HG02678 (cell line): ENCODE results near the gene EVA1A.

Source experiments
- ATAC-seq: cut with Tn5 transposase; IDR thresholded peaks from one replicate; pipeline ENCODE4 v1.9.1; 2021; ENCODE audit warnings: mild to moderate bottlenecking, moderate library complexity; ENCODE audit not compliant: unreplicated experiment

Gene EVA1A, protein sequence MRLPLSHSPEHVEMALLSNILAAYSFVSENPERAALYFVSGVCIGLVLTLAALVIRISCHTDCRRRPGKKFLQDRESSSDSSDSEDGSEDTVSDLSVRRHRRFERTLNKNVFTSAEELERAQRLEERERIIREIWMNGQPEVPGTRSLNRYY

DNA sequence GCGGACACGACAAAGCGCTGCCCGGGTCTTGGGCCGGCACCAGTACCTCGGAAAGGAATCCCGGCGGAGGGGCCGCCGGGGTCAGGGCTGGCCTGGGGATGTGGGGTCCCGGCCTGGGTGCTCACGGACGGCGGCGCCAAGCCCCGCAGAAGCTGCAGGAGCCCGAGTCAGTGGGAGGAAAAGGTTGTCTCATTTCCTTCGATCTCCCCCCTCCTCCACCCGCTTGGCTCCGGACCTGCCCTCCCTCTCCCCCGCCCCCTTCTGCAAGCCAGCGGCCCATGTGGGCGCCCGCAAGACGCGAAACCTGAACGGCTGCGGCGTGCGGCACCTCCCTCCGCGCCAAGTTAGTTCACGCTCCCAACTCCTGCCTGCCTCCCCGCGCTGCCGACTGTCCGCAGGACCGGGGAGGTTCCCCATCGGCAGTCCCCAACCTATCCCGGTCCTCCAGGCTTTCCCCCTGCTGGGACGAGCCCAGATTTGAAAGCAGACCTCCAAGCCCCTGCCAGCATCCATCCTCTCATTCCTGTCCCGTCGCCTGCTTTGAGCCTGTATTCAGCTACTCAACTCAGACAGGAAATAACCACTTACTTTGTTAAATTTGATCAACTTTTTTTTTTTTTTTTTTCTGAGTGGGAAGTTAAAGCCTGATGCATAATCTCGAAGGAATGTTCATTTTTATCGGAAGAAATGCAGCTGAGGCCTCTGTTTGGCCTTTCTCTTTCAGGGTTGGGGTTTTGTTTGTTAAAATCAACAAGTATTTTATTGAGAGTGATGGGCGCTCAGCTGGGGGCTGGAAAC is at the start of gene EVA1A:
Gene EVA1A (minus strand): TSS at position 172 of the 798 bp plus-strand sequence. CDS start 42,799 bp downstream, outside the sequence.
- ATAC-seq = peak; percentile 52

DNA sequence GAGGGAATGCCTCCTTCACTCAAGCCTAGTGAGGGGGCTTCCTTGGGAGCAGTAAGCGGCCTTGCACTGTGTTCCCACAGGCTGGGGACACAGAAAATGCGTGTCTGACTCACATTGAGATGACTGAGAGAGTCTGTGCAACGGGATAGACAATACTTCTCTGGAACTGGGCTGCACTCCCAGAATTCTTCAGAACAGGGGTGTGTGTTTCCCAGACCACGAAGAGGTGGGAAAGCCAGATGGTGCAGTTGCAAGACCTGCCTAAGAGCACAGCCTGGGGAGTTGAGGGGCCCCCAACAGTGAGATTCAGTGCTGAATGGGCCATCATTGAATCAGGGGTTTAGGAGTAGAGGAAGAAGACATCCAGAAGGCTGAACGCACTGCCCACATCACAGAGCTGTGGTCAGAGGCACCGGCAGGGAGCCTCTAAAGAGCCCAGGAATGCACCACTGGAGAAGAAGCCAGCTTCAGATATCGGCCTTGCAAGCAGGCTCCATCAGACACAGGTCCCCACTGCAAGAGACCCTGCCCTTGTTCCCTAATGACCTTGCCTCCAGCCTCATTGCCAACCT is 49.3 kb upstream of the EVA1A start:
- no peak for ATAC-seq

DNA sequence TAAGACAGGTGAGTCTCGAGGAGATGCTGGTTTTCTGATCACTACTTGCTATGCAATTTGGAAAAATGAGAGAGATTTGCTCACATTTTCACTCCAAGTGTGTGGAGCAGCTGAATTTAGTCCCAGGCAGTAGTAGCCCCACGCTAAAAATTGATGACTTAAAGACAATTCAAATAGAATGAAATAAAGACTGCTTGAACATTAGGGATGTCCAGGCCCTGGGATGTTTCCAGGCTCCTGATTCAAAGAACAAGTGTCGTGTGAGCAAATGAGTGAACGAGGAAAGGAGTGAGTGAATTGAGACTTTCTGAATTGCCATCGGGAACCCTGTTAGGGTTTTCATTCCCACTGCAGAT is 48.6 kb upstream of the EVA1A start:
- ATAC-seq = no peak

DNA sequence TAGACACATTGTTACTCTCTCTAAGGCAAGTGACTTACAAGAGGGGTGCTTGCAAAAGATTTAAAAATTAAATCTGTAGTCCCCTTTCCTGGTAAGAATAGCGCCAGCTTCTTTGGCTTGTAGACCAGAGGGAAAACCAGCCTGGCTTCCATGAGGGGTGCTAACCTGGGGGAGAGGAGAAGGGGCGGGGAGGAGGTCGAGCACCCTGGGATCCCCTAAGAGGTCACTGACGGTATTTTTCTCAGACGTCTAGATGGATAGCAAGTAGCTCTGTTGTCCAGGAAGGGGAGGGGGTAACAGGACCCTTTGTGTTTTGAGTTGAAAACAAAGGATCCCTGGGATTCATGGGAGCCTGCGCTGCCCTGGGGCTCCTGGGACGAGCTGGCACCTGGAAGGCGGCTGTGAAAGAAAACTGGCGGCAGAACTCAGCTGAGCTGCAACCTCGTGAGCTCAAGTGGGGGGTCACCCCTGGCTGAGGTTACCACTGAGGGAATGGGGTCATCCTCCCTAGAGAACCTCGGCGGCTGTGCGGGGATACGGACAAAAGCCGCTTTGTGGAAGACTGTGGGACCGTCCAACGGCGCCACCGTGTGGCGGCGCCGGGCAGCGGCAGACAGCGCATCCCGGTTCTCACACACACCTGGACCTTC is 48.1 kb upstream of the EVA1A start:
- peak; percentile 94 for ATAC-seq

DNA sequence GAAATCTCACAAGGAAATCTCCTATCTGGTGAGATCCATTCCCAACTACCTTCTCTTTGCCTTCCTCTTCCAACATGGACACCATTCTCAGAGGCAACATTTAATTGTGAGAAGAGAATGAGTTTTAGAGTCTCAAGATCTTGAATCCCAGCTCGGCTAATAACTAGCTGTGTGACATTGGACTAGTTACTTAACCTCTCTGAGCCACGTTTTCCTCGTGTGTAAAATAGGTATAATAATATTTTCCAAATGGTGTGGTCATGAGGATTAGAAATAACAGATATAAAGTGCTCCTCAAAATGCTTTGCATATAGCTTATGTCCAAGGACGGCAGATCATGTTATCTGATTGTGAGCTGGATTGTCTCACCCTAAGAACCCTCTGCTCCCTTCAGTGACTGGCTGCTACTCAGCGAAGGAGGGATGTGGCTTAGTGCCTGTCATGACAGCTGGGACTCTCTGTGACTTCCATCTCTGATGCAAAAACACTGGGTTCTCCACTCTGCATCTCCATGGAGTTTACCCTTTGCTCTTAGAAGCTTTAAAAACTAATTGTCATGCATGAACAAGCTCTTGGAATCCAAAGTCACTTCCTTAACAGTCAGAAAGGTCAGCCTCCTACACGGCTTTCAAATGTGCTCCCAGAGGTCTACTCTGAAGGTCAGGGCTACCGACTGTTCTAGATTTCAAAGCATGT is 47.4 kb upstream of the EVA1A start:
- ATAC-seq = no peak

DNA sequence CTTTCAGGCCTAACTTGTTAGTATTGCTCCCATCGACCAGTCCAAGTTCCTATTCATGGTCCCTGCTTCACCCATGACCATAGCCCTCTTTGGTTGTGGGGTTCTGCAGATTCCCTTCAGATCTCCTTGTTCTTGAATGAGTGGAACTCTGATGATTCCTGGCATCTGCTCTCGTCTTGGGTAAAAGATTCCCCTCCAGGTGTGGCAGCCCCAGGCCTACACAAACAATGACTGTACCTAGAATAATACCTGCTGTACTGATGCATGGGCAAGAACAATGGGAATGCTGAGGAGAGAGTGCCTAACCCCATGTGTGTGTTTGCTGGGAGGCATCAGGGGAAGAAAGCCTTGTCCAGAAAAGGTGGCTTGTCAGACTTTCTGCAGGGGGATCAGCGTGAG is 46.7 kb upstream of the EVA1A start:
- no peak for ATAC-seq

DNA sequence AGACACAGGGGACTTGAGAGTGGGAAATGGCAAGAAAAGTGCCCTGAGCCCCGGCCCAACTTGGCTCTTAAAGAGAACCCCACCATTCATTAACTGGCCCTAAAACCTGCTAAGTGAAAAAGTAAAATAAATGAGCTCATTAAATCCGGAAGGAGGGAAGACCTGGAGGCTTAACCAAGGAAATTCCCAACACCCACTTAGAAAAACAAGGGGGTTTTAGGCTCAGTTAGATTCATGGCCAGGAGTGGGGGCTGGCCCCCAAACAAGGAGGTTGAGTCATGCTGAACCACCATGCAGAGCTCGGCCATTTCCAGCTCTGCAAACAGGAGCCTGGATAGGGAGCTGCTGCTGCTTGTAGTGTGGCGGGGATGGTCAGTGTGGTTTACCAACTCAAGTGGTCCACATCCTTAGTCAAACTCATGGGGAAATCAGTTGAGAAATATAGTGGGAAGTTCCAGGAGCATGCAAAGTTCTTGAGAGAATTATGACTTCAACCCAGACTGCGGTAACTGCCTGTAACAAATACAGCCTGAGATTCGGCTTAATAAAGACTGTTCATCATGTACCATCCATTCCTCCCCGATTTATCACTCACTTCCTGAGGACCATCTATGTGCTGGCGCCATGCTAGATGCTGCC is 46.1 kb upstream of the EVA1A start:
- no peak for ATAC-seq

DNA sequence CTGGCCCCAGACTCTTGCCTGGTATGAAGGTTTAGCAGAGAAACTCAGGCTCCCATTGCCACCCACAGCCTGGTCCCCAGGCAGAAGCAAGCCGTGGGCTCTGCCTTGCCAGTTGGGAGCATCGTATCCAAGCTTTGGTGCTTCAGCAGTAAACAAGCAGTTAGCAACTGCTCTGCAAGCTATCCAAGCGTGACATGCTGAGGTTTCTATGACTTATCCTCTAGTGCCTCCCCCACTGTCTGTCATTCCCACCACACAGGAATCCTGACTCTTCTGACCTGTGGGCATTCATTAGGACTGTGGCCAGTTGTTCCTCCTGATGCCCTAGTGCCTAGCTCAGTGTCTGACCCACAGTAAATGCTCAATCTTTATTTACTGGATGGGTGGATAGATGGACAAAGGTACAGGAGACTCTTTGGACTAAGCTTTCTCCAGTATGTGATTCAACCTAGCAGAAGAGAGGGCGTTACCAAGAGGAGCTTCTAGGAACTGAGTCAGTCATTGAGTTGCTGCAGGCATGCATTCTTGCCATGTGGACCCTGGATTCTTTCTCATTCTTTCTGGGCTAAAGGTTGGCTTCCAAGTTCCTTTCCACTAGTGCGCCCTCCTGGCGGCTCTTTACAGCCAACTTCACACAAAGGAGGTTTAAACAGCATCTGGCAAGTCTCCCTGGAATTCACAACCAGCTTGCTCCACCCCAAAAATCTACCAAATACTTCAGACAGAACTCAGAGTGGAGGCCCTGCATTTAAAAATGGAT is 45.2 kb upstream of the EVA1A start:
- ATAC-seq = no peak

DNA sequence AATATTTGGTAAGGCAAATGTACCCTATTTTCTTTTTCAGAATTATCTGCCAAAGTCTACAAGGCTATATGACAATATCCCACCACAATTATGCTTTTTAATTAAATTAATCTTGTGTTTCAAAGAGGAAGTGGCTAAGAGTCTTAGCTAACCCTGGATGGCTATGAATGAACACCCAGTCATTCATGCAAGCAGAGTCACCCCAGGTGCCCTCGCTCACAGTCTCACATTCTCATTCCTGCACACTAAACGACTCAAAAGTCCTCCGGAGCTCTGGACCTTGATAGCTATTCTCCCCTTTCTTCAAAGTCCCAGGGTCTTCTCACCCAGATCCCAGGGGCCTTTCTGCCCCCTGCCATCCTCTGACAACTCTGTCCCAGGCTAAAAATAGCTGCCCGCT is 43.7 kb upstream of the EVA1A start:
- no peak for ATAC-seq

DNA sequence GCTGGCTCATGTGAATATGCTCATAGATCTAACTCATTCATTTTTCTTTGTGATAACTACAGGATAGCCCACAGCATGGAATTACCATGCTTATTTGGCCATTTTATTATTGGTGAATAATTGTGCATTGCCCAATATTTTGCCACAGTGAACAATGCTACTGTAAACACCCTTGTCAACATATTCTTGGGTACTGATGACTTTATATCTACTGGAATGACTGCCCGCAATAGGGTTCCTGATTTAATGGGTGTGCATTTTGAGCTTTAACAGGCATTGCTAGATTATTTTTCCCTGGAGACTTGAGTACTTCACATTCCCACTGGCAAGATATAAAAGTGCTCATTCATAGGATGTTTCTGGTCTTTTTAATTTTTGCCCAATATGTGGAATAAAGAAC is 42.7 kb upstream of the EVA1A start:
- no peak for ATAC-seq

DNA sequence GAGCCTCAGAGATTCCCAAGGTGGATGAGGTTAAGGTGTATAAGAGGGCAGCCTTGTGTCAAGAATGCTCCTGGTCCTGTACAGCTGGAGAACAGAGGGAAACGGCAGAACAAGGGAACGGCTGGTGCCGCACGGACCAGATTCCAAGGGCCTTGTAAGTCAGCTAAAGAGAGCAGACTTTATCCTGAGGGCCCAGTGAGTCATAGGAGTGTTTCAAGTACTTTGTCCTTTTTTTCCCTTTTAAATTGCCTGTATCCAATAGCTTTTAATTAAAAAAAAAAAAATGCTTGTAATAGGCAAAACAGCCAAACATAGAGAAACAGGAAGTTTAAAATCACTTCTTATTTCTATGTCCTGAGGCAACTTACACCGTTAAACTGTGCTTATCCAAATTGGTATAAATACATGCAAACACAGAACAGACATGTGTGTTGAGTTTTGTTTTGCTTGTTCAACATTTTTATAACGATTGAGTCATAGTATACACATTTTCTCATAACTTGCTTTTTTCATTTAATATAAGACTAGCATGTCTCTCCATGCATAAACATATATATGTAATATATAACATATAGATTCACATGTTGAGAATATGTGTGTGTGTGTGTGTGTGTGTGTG is 42.1 kb upstream of the EVA1A start:
- ATAC-seq = no peak

DNA sequence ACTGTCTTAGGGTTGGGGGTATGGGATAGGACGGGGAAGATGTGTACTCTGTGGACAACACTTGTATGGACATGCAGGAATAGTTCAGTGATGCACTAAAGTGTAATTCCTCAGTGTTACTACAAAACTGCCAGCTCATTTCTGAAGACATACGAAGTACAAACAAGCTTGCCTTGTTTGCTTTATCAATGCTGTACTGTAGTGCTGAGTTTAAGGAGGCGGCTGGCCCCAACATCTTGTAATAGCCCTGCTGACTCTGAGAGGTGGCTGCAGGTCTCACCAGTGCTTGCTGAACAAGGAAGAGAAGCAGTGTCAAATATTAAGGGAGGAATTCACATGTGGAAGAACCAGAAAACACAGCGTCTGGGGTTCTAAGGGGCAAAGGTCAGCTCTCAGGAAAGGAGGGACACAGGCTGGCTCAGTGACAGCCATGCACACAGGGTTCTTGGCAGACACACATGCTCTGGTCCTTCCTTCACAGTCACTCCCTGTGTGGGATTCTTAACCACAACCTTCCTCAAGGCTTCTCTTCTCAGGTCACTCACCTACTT is 39.8 kb upstream of the EVA1A start:
- no peak for ATAC-seq

DNA sequence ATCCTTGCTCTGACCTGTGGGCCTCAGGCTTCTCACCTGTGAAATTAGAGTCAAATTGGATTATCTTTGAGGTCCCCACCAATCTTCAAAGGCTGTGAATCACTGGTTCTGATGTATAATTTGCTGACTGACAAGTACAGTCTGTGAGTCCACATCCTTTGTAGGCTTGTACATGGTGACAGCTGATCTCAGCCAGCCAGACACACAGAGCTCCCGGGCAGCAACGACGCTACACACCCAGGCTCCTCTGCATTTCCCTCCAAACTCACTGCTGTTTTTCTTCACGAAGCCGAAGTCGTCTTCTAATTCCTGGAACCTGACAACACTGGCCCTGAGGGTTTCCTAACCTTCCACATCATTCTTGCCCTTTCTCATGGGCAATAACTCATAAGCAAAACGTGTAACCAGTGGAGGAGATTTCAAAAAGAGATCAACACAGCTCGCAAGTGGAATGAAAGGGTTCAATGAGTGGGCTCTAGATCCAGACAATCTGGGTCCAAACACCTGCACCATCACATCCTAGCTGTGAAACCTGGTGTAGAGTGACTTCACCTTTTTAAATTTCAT is 37.9 kb upstream of the EVA1A start:
- ATAC-seq = no peak

DNA sequence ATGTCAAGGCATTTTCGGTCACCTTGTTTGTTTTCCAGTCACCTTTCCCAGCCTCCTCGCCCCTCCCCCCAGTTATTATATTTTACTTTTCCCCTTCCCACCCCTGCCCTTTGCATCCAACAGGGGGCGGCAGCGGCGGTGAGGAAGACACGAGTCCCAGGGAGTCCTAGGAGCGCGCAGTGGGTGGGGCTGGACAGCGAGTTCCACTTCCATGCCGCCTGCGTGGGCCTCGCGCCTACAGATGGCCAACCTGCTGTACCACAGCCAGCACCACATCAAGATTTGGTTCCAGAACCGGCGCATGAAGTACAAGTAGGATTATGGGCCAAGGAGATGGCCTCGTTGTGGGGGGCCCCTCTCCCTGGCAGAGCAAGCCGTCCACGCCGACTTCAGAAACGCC is 37.2 kb upstream of the EVA1A start:
- no peak for ATAC-seq

DNA sequence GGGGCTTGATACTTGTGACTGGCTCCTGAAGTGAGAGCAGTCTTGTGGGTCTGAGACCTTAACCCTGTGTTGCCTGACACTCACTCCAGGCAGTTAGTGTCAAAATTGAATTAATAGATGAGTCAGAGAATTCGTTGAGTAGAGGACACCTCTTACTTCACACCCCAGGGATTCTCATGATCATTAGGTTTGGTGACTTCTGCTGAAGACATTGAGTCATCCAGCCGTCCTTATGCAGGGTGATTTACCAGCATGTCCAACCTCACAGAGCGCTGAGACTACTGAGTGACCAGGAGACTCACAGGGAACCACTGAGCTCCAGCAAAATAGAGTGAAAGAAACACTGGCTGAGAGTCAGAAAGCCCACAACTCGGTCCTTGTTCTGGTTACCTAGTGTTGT is 36.0 kb upstream of the EVA1A start:
- ATAC-seq = no peak

DNA sequence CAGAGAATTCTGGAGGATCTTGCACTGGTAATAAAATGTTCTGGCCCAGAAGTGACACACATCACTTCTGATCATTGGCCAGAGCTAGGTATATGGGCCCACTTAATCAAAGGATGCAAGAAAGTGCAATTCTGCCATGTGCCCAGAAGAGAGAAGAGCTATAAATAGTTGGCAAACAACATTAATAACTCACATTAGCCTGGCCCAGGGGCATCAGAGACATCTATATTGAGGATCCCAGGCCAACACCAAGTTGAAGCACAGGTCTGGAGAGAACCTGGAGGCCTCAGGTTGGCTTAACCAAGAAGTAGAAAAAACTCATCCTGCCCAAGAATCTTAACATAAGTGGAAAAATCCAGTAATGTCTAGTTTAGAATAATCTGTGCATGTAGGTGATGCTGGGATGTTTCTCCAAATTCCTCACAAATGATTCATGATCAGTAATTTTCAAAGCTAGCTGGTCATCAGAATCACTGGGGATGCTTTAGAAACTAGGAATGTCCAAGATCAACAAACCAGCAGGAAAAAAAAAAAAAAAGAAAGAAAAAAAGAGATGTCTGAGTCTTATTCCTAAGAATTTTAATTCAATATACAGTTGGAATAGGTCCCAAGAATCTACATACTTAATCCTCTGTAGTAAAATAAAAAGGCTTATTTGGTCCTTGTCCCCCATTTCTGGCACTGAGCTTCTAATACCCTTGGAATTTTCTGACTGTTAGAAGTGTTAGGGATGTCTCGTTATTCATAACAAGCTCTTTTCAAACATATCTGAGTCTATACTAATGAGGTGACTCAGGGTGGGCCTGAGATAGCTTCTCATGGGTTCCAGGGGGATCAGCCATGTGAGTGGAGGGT is 35.0 kb upstream of the EVA1A start:
- ATAC-seq = no peak

DNA sequence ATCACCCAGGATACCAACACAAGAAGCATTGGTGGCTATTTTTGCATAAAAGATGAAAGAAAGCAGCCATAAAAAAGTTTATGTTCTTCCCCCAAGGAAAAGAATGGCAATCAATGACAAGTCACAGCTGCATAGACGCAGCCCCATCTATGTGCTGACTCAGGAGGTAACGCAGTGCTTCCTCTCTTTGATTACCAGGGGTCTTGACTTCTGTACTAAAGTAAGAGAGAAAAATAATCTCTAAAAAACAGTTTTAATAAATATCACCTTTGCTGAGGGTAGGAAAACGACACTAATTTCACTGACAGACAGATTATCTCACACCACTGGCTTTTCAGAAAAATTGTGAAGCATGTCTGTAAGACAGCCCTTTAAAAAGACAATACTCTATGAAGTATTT is 33.9 kb upstream of the EVA1A start:
- no peak for ATAC-seq

DNA sequence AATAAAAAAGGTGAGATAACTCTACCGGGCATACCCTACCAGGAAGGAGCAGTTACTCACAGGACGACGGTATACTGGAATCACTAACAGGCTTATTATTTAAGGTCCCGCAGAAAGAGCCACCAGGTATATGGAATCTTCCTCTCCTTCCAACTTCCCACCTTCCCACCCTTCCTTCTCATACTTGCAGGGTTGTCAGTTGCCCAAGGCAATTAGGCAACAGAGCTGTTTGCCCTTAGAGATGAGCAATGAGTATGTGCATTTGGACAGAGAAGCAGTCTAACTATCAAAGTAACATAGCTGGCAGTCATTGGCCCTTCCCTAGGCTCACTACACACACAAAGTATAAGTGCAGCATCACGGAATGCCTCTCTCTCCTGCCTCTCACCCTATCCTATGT is 32.1 kb upstream of the EVA1A start:
- no peak for ATAC-seq
